GM12891 (cell line): Measurements from ENCODE around the gene STX19.

Experiments used
- POLR2A ChIP-seq: IDR thresholded peaks from 2 replicates; pipeline ENCODE4 v1.6.1; 2011; ENCODE audit warnings: low read depth, low read length, control low read depth
- POLR2AphosphoS5 ChIP-seq: IDR thresholded peaks from 2 replicates; pipeline ENCODE4 v1.6.1; 2011; ENCODE audit warnings: low read depth, low read length, control low read depth
- POU2F2 ChIP-seq: IDR thresholded peaks from 2 replicates; pipeline ENCODE4 v1.6.1; 2011; ENCODE audit warnings: low read depth, mild to moderate bottlenecking, control low read depth, low read length, moderate library complexity

DNA sequence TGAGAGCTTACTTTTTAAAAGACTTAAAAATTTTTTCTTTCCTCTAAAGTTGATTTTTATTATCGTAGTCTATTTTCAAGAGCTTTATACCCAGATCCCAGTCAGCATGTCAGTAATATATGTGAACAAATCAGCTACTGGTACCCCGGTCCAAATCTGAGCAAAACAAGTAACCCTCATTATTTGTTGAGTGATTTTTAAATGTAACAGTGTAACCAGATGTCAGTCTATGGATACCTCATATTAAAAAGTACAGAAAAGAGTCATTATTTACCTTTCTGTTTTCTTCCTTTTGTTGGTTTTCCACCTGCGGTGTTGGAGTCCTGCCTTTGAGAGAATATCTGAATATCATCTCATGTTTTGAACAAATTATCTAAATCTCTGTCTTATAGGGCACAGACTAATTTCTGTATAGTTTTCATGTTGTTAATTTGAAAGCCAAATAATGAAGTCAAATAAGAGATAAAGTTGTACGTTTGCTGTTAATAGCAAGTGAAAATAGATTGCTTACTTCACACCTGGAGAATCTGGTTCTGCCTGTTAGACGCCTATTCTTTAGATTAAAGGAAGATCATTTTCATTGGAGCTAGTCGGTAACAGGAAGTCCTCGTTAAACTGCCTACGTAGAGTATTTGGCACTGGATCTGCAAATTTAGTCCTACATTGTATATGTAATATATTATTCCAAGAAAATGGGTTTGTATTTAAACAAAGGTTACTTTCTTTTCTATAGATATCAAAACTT lies at the start of gene STX19:
- TF ChIP-seq POLR2A (no peak), POU2F2 (no peak), POLR2AphosphoS5 (no peak)
